Ramos (cell line): ENCODE data around the gene PRAMEF33.
"Not testable (repeated sequence)": the region's sequence is repeated elsewhere in the genome, so short reads cannot be mapped to it uniquely, and the experiment has no call there.

Experiments
- in situ Hi-C: fragments of 300-500 bp; cut with MboI; formaldehyde crosslinking; loops from one replicate; pipeline ENCODE4 v1.14.3; 2022; ENCODE audit warnings: low sequenced_read_pairs; ENCODE audit not compliant: unreplicated experiment

PRAMEF33 gene, protein sequence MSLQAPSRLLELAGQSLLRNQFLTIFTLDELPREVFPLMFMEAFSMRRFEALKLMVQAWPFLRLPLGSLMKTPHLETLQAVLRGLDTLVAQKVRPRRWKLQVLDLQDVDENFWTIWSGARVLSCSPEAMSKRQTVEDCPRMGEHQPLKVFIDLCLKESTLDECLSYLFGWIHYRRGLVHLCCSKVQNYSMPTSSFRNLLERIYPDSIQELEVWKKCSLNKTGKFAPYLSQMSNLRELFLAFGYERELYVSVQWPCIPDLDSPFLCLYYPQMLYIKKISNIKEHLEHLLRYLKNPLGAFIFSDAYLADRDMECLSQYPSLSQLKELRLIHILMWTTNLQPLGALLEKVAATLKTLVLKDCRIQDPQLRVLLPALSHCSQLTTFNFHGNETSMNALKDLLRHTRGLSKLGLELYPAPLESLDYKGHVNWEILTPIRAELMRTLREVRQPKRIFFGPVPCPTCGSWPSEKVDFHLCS

DNA sequence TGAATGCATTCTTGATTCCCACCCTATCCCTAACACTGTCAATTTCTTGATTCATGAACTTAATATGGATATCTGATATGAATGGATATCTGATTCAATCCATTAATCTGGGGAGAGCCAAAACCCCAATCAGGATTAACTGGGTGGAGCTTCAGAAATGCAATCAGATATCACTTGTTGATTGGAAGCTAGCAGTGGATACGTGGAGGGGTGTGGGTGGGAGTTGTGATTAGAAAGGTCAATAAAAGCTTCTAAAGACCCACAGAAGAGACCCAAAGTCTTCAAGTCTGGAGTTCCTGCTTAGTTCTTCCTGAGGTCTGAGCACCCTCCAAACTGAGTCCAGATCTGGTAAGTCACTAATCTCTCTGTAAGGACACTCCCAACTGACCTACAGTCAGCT, at the start of gene PRAMEF33:
TSS of gene PRAMEF33 (plus strand) at position 301 of the 400 bp plus-strand sequence. CDS start 2,416 bp downstream, outside the sequence.
- in situ Hi-C loops, result not testable (repeated sequence)

DNA sequence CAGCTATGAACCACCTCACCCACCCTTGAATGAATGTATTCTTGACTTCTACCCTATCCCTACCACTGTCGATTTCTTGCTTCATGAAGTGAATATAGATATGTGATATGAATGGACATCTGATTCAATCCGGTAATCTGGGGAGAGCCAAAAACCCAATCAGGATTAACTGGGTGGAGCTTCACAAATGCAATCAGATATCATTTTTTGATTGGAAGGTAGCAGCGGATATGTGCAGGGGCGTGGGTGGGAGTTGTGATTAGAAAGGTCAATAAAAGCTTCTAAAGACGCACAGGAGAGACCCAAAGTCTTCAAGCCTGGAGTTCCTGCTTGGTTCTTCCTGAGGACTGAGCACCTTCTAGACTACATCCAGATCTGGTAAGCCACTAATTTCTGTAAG, 49.4 kb upstream of the PRAMEF33 start, which contains the start of gene PRAMEF5:
TSS of gene PRAMEF5 (plus strand) at position 301 of the 400 bp plus-strand sequence. CDS start 5,071 bp downstream, outside the sequence.
- in situ Hi-C loops, result not testable (repeated sequence)

DNA sequence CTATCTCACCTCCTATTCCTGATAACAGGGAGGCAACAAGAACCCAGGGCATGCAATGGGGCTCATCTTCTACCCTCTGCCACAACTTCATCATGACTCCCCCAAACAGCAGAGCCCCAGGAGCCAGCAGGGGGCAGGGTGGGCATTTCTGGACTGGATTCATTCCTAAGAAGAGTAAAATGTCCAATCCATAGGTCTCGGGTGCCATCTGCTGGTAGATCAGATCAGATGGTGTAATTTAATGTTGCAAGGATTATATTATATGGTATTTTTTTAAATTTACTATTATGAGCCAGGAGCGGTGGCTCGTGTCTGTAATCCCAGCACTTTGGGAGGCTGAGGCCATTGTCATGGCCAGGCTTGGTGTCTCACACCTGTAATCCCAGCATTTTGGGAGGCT, 38.2 kb upstream of the PRAMEF33 start:
- in situ Hi-C loops, result not testable (repeated sequence)

DNA sequence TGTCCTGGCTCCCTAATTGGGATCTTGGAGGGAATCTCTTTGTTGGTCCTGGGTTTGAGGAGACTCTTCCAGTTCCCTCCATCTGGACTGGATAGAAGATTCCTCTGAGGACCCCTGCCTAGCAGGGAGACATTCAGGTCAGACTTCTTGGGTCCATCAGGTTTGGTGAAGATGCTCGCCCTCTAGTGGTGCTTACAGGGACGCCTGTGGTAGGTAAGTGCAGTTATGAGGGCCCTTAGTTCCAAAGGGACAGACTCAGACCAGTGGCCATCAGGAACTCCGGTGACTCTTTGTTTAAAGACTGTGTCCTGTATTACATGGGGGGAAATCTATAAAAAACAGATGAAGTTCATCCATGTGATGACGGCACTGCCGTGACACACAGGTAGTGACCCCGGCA, 26.3 kb upstream of the PRAMEF33 start:
- in situ Hi-C loops, result not testable (repeated sequence)

DNA sequence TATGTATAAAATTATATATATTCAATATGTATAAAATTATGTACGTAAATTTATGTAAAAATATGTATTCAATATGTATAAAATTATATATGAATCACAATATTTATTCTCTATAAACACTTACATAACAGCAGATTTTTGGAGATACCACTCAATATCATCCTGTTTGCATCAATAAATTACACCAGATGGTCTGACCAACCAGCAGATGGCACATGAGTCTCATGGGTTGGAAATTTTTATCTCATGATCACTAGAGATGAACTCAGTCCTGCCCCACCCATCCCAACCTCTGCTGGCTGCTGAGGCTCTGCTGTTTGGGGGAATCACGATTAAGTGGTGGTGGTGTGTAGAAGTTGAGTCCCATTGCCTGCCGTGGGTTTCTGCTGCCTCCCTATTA, 23.7 kb upstream of the PRAMEF33 start:
- in situ Hi-C loops, result not testable (repeated sequence)

DNA sequence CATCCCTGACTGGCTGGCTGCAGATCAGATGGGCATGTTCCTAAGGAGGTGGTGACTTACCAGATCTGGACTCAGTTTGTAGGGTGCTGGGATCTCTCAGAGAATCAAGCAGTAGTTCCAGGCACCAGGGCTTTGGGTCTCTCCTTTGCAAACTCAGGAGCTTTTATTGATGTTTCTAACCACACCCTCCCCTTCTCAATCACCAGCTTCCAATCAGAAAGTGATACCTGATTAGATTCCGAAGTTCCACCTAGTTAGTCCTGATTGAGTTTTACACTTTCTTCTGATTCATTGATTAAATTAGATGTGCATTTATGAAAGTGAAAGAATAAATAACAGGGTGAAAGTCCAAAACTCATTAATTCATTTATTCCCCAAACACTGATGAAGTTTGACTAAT, 18.3 kb upstream of the PRAMEF33 start, which contains the start of gene PRAMEF8:
TSS of gene PRAMEF8 (minus strand) at position 101 of the 400 bp plus-strand sequence. CDS start 1,046 bp downstream, outside the sequence.
- in situ Hi-C loops, result not testable (repeated sequence)

DNA sequence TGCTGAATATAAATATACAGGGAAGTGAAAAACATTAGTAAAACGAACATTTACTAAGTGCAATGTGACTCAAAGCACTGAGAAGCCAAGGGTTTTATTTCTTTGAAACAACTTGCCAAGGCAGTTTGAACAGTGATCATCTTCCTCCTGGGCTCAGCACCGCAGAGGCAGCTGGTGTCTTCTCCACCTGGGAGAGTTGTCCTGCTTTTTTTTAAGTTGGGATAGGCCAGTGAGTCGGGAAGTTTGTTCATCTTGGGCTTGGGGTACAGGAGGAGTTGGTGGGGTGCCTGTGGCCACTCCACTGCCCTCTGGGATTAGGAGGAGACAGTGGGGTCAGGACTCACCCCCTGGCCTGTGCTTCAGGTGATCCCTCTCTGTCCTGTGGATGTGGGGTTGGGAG, 14.3 kb upstream of the PRAMEF33 start:
- in situ Hi-C loops, result not testable (repeated sequence)

DNA sequence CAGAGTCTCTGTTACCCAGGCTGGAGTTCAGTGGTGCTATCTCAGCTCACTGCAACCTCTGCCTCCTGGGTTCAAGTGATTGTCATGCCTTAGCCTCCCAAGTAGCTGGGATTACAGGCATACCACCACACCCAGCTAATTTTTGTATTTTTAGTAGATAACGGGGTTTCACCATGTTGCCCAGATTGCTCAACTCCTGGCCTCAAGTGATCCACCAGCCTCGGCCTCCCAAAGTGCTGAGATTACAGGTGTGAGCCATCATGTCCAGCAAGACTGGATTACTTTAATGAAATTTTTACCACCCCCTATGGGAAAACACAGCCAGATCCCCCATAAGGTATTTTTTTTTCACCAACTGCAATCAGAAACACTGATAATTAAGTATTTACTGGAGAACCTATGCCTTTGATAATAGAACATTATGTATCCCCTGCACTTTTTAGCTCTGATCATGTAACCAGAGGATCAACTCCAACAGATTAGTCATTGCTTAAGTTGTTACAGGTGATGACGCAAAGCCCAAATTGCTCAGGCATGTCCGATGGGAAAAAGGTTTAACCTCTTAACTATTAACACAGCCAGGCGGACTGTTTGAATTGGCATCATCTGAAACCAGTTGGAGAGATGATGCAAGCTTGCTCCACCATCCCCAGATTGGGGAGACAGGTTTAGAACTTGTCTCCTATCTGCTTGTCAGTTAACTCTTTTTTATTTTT, 6.0 kb upstream of the PRAMEF33 start:
- in situ Hi-C loops, result not testable (repeated sequence)

DNA sequence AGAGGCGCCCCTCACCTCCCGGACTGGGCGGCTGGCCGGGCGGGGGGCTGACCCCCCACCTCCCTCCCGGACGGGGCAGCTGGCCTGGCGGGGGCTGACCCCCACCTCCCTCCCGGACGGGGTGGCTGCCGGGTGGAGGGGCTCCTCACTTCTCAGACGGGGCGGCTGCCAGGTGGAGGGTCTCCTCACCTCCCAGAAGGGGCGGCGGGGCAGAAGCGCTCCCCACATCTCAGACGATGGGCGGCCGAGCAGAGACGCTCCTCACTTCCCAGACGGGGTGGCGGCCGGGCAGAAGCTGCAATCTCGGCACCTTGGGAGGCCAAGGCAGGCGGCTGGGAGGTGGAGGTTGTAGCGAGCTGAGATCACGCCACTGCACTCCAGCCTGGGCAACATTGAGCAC, 4.6 kb upstream of the PRAMEF33 start:
- in situ Hi-C loops, result not testable (repeated sequence)

DNA sequence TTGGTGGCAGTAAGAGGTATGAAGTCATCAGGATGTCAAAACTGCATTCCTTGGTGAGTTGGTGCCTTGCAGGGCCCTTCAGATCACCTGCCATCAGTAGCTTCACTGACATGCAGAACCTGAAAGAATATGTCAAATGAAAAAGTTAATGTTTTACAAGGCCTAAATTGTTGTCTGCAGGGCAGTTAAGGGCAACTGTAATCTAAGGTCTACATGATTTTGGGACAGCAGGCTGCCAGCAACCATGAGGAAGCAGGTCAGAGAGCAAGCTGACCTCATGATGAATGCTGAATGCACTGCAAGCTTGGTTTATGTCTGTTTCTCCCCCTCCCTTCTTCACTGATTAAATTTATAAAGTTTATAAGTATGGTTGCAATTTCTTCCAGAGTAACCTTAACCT, 1.1 kb upstream of the PRAMEF33 start:
- in situ Hi-C loops, result not testable (repeated sequence)

DNA sequence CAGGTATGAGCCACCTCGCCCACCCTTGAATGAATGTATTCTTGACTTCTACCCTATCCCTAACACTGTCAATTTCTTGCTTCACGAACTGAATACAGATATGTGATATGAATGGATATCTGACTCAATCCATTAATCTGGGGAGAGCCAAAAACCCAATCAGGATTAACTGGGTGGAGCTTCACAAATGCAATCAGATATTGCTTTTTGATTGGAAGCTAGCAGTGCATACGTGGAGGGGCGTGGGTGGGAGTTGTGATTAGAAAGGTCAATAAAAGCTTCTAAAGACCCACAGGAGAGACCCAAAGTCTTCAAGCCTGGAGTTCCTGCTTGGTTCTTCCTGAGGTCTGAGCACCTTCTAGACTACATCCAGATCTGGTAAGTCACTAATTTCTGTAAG, 11.9 kb downstream of the PRAMEF33 start, which contains the start of gene PRAMEF15:
TSS of gene PRAMEF15 (plus strand) at position 301 of the 400 bp plus-strand sequence. CDS start 2,827 bp downstream, outside the sequence.
- in situ Hi-C loops, result not testable (repeated sequence)

DNA sequence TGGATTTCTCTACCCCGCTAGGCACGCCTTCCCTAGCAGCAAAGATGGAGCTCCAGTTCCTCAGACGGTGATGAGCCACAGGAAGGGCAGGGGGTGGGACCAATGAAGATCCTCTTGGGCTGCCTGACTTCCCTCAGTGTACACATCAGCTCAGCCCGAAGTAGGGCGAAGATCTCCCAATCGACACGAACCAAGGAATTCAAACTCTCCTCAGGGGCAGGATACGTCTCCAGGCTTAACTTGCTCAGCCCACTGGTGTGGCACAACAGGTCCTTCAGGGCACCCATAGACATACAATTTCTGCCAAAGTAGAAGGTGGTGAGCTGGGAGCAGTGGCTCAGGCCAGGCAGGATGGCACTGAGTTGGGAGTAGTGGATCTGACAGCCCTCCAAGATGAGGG, 39.2 kb downstream of the PRAMEF33 start:
- in situ Hi-C loops, result not testable (repeated sequence)

DNA sequence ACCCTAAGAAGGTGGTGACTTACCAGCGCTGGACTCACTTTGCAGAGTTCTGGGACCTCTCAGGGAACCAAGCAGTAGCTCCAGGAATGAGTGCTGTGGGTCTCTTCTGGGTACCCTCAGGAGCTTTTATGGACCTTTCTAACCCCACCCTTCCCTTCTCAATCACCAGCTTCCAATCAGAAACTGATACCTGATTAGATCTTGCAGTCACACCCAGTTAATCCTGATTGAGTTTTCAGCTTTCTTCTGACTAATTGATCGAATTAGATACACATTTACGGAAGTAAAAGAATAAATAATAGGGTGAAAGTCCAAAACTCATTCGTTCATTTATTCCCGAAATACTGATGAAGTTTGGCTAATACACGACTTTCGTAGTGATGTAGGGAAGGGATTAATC, 43.7 kb downstream of the PRAMEF33 start, which contains the start of gene PRAMEF14:
TSS of gene PRAMEF14 (minus strand) at position 101 of the 400 bp plus-strand sequence. CDS start 1,820 bp downstream, outside the sequence.
- in situ Hi-C loops, result not testable (repeated sequence)

DNA sequence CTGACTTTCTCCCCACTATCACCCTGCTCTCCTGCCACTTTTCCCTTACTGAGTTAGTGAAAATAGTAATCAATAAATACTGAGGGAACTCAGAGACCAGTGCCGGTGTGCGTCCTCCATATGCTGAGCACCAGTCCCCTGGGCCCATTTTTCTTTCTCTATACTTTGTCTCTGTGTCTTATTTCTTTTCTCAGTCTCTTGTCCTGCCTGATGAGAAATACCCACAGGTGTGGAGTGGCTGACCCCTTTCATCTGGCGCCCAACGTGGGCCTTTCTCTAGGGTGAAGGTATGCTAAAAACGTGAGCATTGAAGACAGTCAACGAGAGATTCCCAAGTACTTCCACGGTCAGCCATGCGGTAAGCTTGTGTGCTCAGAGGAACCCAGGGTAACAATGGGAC, 50.1 kb downstream of the PRAMEF33 start:
- in situ Hi-C loops, result loop anchor here (25.0 kb wide), 1 partner anchor 609 kb away; no protein-coding TSS in a partner anchor

DNA sequence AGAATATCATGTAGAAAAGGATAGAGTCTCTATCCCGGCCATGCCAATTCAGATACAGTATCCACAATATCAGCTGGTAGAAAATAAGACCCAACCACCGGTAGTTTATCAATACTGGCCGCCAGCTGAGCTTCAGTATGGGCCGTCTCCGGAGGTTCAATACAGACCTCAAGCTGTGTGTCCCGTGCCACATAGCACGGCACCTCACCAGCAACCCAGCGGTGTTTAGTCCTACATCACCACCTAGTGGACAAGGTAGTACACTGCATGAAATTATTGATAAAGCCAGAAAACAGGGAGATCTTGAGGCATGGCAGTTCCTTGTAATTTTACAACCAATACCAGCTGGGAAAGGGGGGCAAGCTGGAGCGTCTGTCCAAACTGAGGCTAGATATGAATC, 51.1 kb downstream of the PRAMEF33 start:
- in situ Hi-C loops, result loop anchor here (25.0 kb wide), 1 partner anchor 608 kb away; no protein-coding TSS in a partner anchor

DNA sequence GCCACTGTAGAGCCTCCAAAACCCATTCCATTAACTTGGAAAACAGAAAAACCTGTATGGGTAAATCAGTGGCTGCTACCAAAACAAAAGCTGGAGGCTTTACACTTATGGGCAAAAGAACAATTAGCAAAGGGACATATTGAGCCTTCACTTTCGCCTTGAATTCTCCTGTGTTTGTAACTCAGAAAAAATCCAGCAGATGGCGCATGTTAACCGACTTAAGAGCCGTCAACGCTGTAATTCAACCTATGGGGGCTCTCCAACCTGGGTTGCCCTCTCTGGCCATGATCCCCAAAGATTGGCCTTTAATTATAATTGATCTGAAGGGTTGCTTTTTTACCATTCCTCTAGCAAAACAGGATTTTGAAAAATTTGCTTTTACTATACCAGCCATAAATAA, 53.4 kb downstream of the PRAMEF33 start:
- in situ Hi-C loops, result loop anchor here (25.0 kb wide), 1 partner anchor 606 kb away; no protein-coding TSS in a partner anchor
